GM12878 (cell line): ENCODE data around the gene RAPGEF4. TPM values are rescaled to one million over a fixed set of nuclear protein-coding genes. Genes with fewer than 3 reads are reported as not detected.

Experiments used
- ATF7 ChIP-seq: fragments of 450-650 bp; IDR thresholded peaks from 2 replicates; pipeline ENCODE4 v1.6.1; 2016; ENCODE audit warnings: low read depth, mild to moderate bottlenecking
- BMI1 ChIP-seq: fragments of 450-650 bp; IDR thresholded peaks from 2 replicates; pipeline ENCODE4 v1.6.1; 2016; ENCODE audit warnings: mild to moderate bottlenecking, moderate library complexity, borderline replicate concordance
- EGR1 ChIP-seq, 2 experiments: IDR thresholded peaks; 1 replicate in 1 of 2; 2 replicates in 1 of 2; pipeline ENCODE4 v1.6.1; 2011 to 2012; ENCODE audit warnings: low read depth in 2 of 2, low read length in 2 of 2, borderline replicate concordance in 1 of 2, mild to moderate bottlenecking in 1 of 2, moderate library complexity in 1 of 2
- FOXM1 ChIP-seq: IDR thresholded peaks from 2 replicates; pipeline ENCODE4 v1.6.1; 2012; ENCODE audit warnings: low read depth, mild to moderate bottlenecking, inconsistent platforms, low read length, moderate library complexity
- GABPA ChIP-seq: IDR thresholded peaks from 2 replicates; pipeline ENCODE4 v1.6.1; 2014; ENCODE audit warnings: antibody characterized with exemption, low read depth, mild to moderate bottlenecking, inconsistent platforms
- GATAD2B ChIP-seq: fragments of 450-650 bp; conservative IDR thresholded peaks from 2 replicates; pipeline ENCODE4 v1.6.1; 2017; ENCODE audit warnings: low read depth, mild to moderate bottlenecking, moderate library complexity
- HCFC1 ChIP-seq: fragments of 150-350 bp; IDR thresholded peaks from 2 replicates; pipeline ENCODE4 v1.6.1; 2014; ENCODE audit warnings: low read length
- HDAC2 ChIP-seq: fragments of 200-600 bp; sonication (generic); IDR thresholded peaks from 2 replicates; pipeline ENCODE4 v1.6.1; 2017
- JUND ChIP-seq: IDR thresholded peaks from 2 replicates; pipeline ENCODE4 v1.6.1; 2012; ENCODE audit warnings: low read depth, mild to moderate bottlenecking, low read length, improper control_type of control experiment, moderate library complexity
- MYC ChIP-seq: IDR thresholded peaks from 2 replicates; pipeline ENCODE4 v1.6.1; 2011; ENCODE audit warnings: mild to moderate bottlenecking, low read length, moderate library complexity, inconsistent platforms; ENCODE audit not compliant: insufficient read depth, insufficient replicate concordance, insufficient read length, severe bottlenecking
- NRF1 ChIP-seq: conservative IDR thresholded peaks from 2 replicates; pipeline ENCODE4 v1.6.1; 2011; ENCODE audit warnings: mild to moderate bottlenecking, low read depth, low read length, improper control_type of control experiment
- POU2F2 ChIP-seq: IDR thresholded peaks from 3 replicates; pipeline ENCODE4 v1.6.1; 2011; ENCODE audit warnings: low read depth, mild to moderate bottlenecking, low read length, borderline replicate concordance
- RUNX3 ChIP-seq: IDR thresholded peaks from 2 replicates; pipeline ENCODE4 v1.6.1; 2012; ENCODE audit warnings: low read length, inconsistent platforms
- SMARCA5 ChIP-seq: fragments of 450-650 bp; IDR thresholded peaks from 2 replicates; pipeline ENCODE4 v1.6.1; 2017; ENCODE audit warnings: mild to moderate bottlenecking
- SPI1 ChIP-seq: IDR thresholded peaks from 2 replicates; pipeline ENCODE4 v1.6.1; 2011; ENCODE audit warnings: low read depth, mild to moderate bottlenecking, low read length, moderate library complexity, borderline replicate concordance; ENCODE audit not compliant: insufficient read depth
- STAT1 ChIP-seq: fragments of 450-650 bp; conservative IDR thresholded peaks from 2 replicates; pipeline ENCODE4 v1.6.1; 2014; ENCODE audit warnings: antibody characterized with exemption, mild to moderate bottlenecking
- TAF1 ChIP-seq: IDR thresholded peaks from 2 replicates; pipeline ENCODE4 v1.6.1; 2011; ENCODE audit warnings: mild to moderate bottlenecking, low read depth, low read length, borderline replicate concordance
- TCF12 ChIP-seq: IDR thresholded peaks from 2 replicates; pipeline ENCODE4 v1.6.1; 2011; ENCODE audit warnings: low read depth, mild to moderate bottlenecking, low read length
- TCF3 ChIP-seq: IDR thresholded peaks from 2 replicates; pipeline ENCODE4 v1.6.1; 2012; ENCODE audit warnings: low read depth, mild to moderate bottlenecking, low read length, borderline replicate concordance; ENCODE audit not compliant: insufficient read depth
- YY1 ChIP-seq: IDR thresholded peaks from 2 replicates; pipeline ENCODE4 v1.6.1; 2011; ENCODE audit warnings: low read depth, mild to moderate bottlenecking, low read length
- polyA plus RNA-seq, 11 experiments: library from polyadenylated mRNA; depleted of rRNA in 4 of 11; unstranded in 6 of 11; stranded (reverse) in 5 of 11; fragments of >200 nt; fragmentation: Nextera tagmentation in 4 of 11; fragmentation: Illumina TruSeq in 1 of 11; extraction: Ambion mirVana in 4 of 11; extraction: Trizol in 1 of 11; gene quantifications; 1 replicate in 1 of 11; 2 replicates in 10 of 11; pipeline versions ENCODE4 v1.2.1 to v1.2.3, GENCODE V29; 2011 to 2016; ENCODE audit warnings: inconsistent platforms in 2 of 11, missing spikeins in 2 of 11, low read depth in 1 of 11
- total RNA-seq, 4 experiments: library from RNA; depleted of rRNA in 3 of 4; stranded (reverse); fragments of >200 nt in 3 of 4; fragmentation: Illumina TruSeq in 1 of 4; extraction: Trizol in 1 of 4; gene quantifications; 2 replicates each; pipeline versions ENCODE4 v1.2.1 to v1.2.3, GENCODE V29; 2013 to 2021
- TF ChIP-seq, protein P1 (sequence below): IDR thresholded peaks from 2 replicates; pipeline ENCODE4 v1.6.1; 2012; ENCODE audit warnings: low read length, inconsistent platforms
- TF ChIP-seq, protein P2 (sequence below): IDR thresholded peaks from 2 replicates; pipeline ENCODE4 v1.6.1; 2011; ENCODE audit warnings: borderline replicate concordance, low read depth, mild to moderate bottlenecking, moderate library complexity, mixed read lengths, low read length; ENCODE audit not compliant: insufficient read depth; ENCODE audit errors: extremely low read length
- TF ChIP-seq, protein P3 (sequence below), 3 experiments: IDR thresholded peaks in 2 of 3; conservative IDR thresholded peaks in 1 of 3; 2 replicates each; pipeline ENCODE4 v1.5.1; 2011; ENCODE audit warnings: low read depth in 3 of 3, low read length in 3 of 3, mild to moderate bottlenecking in 3 of 3, control low read depth in 2 of 3, moderate library complexity in 2 of 3, inconsistent platforms in 1 of 3, mixed read lengths in 1 of 3; ENCODE audit not compliant: control insufficient read depth in 2 of 3, insufficient read depth in 1 of 3; ENCODE audit errors: extremely low read depth in 1 of 3
- TF ChIP-seq, protein P4 (sequence below): fragments of 450-650 bp; IDR thresholded peaks from 2 replicates; pipeline ENCODE4 v1.6.1; 2018; ENCODE audit warnings: mild to moderate bottlenecking, low read depth, moderate library complexity; ENCODE audit not compliant: partially characterized antibody

The RAPGEF4 gene
- total and polyA plus RNA-seq, 10 of the 15 experiments (the other 5 are each of a cell fraction or from before 2014, with no cell fraction given), result 0.18 TPM; not detected in 8

DNA sequence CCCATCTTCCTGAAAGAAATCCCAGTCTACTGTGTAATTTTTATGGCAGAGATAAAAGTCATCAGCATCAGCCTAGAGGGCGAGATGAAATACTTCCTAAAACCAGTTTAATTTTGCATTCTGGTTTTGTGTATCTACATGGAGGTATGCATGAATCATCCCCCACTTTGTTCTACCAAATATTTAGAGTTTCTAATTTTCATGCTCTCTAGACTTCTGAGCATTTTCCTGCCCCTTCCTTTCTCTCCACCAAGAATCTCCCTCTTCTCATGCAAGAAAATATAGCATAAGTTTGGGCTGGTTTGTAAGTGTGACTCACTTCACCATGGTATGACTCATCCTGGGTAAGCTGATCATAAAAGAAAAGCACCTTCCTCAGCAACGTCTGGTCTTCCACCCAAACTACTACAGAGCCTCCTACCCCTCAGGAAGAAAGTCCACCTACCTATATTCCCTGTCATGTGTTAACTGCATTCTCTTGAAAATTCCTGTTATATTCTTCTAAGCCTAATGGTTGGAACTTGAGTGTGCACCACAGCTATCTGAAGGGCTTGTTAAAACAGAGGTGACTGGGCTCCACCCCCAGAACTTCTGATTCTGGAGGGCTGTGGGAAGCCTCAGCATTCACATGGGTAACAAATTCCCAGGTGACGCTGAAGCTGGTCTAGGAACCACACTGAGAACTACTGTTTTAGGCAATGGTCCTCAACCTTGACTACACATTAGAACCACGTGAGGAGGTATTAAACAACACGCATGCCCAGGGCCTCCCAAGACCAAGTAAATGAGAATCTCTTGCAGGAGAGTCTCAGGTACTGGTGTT is 37.4 kb upstream of the RAPGEF4 start (continued):
- TF ChIP-seq, protein P1, sequence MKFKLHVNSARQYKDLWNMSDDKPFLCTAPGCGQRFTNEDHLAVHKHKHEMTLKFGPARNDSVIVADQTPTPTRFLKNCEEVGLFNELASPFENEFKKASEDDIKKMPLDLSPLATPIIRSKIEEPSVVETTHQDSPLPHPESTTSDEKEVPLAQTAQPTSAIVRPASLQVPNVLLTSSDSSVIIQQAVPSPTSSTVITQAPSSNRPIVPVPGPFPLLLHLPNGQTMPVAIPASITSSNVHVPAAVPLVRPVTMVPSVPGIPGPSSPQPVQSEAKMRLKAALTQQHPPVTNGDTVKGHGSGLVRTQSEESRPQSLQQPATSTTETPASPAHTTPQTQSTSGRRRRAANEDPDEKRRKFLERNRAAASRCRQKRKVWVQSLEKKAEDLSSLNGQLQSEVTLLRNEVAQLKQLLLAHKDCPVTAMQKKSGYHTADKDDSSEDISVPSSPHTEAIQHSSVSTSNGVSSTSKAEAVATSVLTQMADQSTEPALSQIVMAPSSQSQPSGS, result 0 out of 2 replicates have a peak, but pooled peaks have one; percentile 16
- TF ChIP-seq, protein P2, sequence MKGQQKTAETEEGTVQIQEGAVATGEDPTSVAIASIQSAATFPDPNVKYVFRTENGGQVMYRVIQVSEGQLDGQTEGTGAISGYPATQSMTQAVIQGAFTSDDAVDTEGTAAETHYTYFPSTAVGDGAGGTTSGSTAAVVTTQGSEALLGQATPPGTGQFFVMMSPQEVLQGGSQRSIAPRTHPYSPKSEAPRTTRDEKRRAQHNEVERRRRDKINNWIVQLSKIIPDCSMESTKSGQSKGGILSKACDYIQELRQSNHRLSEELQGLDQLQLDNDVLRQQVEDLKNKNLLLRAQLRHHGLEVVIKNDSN, result no peak
- TF ChIP-seq GATAD2B, result no peak
- TF ChIP-seq TCF3, result no peak
- TF ChIP-seq, protein P3, sequence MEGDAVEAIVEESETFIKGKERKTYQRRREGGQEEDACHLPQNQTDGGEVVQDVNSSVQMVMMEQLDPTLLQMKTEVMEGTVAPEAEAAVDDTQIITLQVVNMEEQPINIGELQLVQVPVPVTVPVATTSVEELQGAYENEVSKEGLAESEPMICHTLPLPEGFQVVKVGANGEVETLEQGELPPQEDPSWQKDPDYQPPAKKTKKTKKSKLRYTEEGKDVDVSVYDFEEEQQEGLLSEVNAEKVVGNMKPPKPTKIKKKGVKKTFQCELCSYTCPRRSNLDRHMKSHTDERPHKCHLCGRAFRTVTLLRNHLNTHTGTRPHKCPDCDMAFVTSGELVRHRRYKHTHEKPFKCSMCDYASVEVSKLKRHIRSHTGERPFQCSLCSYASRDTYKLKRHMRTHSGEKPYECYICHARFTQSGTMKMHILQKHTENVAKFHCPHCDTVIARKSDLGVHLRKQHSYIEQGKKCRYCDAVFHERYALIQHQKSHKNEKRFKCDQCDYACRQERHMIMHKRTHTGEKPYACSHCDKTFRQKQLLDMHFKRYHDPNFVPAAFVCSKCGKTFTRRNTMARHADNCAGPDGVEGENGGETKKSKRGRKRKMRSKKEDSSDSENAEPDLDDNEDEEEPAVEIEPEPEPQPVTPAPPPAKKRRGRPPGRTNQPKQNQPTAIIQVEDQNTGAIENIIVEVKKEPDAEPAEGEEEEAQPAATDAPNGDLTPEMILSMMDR (IDR thresholded peaks at IDR 0.05 in 2 of 3, conservative IDR thresholded peaks at IDR 0.05 in 1 of 3; ENCODE audit: control insufficient read depth in 2 of 3, extremely low read depth in 1 of 3, insufficient read depth in 1 of 3, low read depth in 3 of 3, low read length in 3 of 3), result no peak
- no peak for TF ChIP-seq BMI1
- TF ChIP-seq ATF7, result peak; percentile 63
- no peak for TF ChIP-seq TCF12
- no peak for TF ChIP-seq MYC
- TF ChIP-seq RUNX3, result no peak; the same call in 1 of the 2 replicates
- no peak for TF ChIP-seq YY1
- TF ChIP-seq, protein P4, sequence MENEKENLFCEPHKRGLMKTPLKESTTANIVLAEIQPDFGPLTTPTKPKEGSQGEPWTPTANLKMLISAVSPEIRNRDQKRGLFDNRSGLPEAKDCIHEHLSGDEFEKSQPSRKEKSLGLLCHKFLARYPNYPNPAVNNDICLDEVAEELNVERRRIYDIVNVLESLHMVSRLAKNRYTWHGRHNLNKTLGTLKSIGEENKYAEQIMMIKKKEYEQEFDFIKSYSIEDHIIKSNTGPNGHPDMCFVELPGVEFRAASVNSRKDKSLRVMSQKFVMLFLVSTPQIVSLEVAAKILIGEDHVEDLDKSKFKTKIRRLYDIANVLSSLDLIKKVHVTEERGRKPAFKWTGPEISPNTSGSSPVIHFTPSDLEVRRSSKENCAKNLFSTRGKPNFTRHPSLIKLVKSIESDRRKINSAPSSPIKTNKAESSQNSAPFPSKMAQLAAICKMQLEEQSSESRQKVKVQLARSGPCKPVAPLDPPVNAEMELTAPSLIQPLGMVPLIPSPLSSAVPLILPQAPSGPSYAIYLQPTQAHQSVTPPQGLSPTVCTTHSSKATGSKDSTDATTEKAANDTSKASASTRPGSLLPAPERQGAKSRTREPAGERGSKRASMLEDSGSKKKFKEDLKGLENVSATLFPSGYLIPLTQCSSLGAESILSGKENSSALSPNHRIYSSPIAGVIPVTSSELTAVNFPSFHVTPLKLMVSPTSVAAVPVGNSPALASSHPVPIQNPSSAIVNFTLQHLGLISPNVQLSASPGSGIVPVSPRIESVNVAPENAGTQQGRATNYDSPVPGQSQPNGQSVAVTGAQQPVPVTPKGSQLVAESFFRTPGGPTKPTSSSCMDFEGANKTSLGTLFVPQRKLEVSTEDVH, result no peak
- no peak for TF ChIP-seq SPI1
- TF ChIP-seq STAT1, result no peak
- no peak for TF ChIP-seq NRF1
- TF ChIP-seq GABPA, result no peak
- no peak for TF ChIP-seq FOXM1
- TF ChIP-seq JUND, result no peak
- no peak for TF ChIP-seq HCFC1
- no peak for TF ChIP-seq HDAC2
- no peak for TF ChIP-seq EGR1 (IDR thresholded peaks at IDR 0.05; ENCODE audit: borderline replicate concordance in 1 of 2, low read depth in 2 of 2, low read length in 2 of 2)
- TF ChIP-seq POU2F2, result no peak
- TF ChIP-seq SMARCA5, result no peak
- no peak for TF ChIP-seq TAF1
